ENCODE results near the gene CNIH4. TPM values are rescaled to one million over a fixed set of nuclear protein-coding genes. Genes with fewer than 3 reads are reported as not detected.
"Not testable (repeated sequence)": the region's sequence is repeated elsewhere in the genome, so short reads cannot be mapped to it uniquely, and the experiment has no call there.

The CNIH4 gene
- total RNA-seq, 2 experiments from 2014 or later = 58.8 to 64.5 TPM

- ChIA-PET POLR2A (no interaction called here), CTCF (interaction anchor here (1.0 kb wide), 1 partner anchor 70 kb away, joined by 5 read pairs; no protein-coding TSS in a partner anchor)
Measured at GRCh38 chr1:224387302-224387912, 30.7 kb downstream of the CNIH4 start.

DNA sequence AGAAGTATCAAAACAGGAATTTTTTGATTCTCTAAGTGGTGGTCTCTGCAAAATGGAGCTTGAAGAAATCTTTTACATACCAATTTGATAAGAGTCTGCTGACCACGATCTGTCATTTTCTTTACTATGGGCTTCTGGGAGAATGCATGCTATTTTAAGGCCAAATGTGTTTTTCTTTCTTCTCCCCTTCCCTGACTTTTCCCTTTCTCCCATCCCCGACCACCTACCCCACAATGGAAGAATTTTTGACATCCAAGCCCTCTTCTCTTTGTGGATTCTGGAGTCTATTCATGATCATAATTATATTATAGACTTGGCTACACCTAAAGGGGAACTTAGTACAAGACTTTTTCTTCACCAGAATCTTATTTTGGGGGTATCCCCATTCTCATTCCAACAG is 31.3 kb downstream of the CNIH4 start:
- ChIA-PET CTCF (interaction anchor here (1.0 kb wide), 1 partner anchor 70 kb away, joined by 5 read pairs; no protein-coding TSS in a partner anchor), POLR2A (no interaction called here)

DNA sequence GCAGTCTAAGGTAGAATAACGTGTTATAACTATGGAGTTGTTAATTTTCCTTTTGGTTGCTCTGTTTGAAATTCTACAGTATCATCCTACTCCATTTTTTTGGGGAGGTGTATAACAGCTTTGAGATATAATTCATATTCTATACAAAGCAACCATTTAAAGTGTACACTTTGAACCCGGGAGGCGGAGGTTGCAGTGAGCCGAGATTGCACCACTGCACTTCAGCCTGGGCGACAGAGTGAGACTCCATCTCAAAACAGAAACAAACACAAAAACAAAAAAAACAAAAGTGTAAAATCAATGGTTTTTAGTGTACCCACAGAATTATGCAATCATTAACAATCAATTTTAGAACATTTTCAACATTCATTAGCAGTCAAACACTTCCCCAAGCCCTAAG is 33.8 kb downstream of the CNIH4 start:
- POLR2A ChIA-PET = no interaction called here
- CTCF ChIA-PET = no interaction called here

GRCh38 chr1:224392411-224393249 is 36.0 kb downstream of the CNIH4 start:
- POLR2A ChIA-PET = no interaction called here

GRCh38 chr1:224393294-224393693 is 36.6 kb downstream of the CNIH4 start:
- ChIA-PET POLR2A (no interaction called here), CTCF (no interaction called here)

More at GRCh38 chr1:224392411-224393249, 36.0 kb downstream of the CNIH4 start:
- CTCF ChIA-PET = interaction anchor here (0.7 kb wide), 1 partner anchor 107 kb away, joined by 3 read pairs; no protein-coding TSS in a partner anchor

DNA sequence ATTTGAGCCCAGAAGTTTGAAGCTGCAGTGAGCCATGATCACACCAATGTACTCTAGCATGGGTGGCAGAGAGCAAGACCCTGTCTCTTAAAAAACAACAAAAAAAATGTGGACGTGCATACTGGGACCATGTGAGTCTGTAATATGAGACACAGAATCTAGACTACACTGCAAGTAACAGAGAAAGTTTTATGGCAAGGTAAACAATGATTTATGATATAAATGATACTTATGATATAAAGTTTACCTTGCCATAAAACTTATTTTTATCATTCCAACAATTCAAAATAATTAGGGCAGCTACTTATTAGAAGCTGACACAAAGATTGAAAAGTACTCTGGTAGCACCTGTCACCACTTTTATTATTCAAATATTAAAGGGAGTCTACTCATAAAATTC is 43.2 kb downstream of the CNIH4 start:
- POLR2A ChIA-PET = no interaction called here
- CTCF ChIA-PET = no interaction called here

GRCh38 chr1:224402472-224403036 is 45.9 kb downstream of the CNIH4 start:
- ChIA-PET CTCF (interaction anchor here (0.5 kb wide), 1 partner anchor 182 kb away, joined by 4 read pairs; no protein-coding TSS in a partner anchor), POLR2A (no interaction called here)

GRCh38 chr1:224404916-224405603 is 48.4 kb downstream of the CNIH4 start:
- CTCF ChIA-PET = no interaction called here

GRCh38 chr1:224405604-224405970 is 48.9 kb downstream of the CNIH4 start:
- ChIA-PET POLR2A (no interaction called here), CTCF (no interaction called here)

More at GRCh38 chr1:224404916-224405603, 48.4 kb downstream of the CNIH4 start:
- POLR2A ChIA-PET = no interaction called here

DNA sequence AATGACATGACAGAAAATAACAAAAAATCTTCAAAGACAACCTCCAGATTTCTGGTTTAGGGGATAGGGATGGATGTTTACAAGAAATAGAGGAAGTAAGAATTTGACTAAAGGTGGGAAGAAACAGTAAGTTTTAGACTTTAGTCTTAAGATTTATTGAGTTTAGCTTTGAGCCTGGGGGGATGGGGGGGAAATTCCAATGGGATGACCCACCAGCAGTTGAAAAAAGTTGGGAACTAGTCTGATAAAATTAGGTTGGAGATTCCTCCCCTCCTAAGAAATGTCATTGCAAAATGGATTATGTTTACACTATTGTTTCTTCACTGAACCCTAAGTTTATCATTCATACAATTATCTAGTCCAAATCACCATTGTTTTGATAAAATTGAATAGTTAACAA is 49.5 kb downstream of the CNIH4 start:
- POLR2A ChIA-PET = no interaction called here
- CTCF ChIA-PET = no interaction called here

DNA sequence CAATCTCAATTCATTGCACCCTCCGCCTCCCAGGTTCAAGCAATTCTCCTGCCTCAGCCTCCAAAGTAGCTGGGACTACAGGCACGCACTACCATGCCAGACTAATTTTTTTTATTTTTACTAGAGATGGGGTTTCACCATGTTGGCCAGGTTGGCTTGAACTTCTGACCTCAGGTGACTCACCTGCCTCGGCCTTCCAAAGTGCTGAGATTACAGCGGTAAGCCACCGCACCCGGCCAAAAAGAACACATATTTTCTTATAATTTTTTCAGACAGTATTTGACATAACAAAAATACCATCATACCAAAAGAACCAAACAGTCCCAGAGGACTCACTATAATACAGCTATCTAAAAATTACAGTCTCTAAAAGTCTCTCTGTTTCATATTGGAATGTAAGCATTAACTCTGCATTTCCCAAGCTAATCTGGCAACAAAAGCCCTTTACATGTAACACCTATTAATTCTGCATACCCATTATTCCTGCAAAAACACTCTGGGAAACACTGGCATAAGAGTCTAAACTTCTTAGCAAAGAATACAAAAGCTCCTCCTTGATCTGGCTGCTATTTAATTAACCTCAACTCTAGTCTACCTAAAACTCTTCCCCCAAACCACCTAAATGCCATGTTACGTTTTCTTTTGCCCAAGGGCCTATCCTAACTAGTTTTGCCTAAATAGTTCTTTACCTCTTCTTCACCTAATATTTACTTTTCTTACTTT is 51.1 kb downstream of the CNIH4 start:
- CTCF ChIA-PET = no interaction called here

GRCh38 chr1:224408294-224408590 is 51.6 kb downstream of the CNIH4 start:
- CTCF ChIA-PET = interaction anchor here (0.7 kb wide), 1 partner anchor 555 kb away, joined by 4 read pairs; no protein-coding TSS in a partner anchor

More for the DNA sequence above, 51.1 kb downstream of the CNIH4 start:
- POLR2A ChIA-PET = no interaction called here

DNA sequence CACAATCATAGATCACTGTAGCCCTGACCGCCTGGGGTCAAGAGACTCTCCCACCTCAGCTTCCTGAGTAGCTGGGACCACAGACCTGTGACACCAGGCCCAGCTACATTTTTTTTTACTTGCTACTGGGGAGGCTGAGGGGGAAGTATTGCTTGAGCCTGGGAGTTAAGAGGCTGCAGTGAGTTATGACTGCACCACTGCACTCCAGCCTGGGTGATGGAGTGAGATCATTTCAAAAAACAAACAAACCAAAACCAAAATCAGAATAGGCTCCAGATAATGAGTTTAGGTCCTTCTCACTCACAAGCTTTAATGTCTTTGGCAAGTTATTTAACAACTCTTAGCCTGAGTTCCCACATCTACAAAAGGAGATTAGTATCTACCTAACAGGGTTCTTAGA is 55.1 kb downstream of the CNIH4 start:
- ChIA-PET CTCF (no interaction called here), POLR2A (no interaction called here)

More at GRCh38 chr1:224408294-224408590, 51.6 kb downstream of the CNIH4 start:
- POLR2A ChIA-PET = no interaction called here

DNA sequence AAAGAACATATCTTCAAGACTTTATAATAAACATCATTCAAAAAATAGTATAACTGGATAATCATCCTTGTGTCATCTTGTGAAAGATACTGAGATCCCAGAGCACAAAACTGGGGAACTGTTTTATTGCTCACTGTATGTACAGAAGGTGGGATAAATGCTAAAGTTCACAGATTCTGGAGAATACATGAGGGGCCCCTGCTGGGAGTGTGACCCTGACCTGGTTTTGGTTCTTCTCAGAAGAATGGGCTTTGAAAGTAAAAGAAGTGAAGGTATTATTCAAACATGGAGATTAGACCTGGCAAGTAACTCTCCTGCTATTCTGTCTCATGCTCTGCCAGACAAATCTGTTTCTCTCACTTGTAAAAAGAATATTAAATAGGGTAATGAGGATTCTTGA is 63.4 kb downstream of the CNIH4 start:
- ChIA-PET POLR2A (no interaction called here), CTCF (no interaction called here)

GRCh38 chr1:224425279-224425884 is 68.7 kb downstream of the CNIH4 start:
- CTCF ChIA-PET = interaction anchor here (1.0 kb wide), 1 partner anchor 54 kb away, joined by 4 read pairs; no protein-coding TSS in a partner anchor
- POLR2A ChIA-PET = no interaction called here

DNA sequence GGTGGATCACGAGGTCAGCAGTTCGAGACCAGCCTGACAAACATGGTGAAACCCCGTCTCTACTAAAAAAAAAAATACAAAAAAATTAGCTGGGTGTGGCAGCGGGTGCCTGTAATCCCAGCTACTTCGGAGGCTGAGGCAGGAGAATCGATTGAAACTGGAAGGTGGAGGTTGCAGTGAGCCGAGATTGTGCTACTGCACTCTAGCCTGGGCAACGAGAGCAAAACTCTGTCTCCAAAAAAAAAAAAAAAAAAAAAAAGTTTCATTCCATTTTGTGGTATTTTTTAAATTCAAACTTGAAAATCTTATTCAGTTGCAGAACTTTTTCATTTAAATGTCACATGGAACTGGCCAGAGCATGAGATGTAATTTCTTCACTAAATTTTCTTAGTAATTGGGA is 70.2 kb downstream of the CNIH4 start:
- POLR2A ChIA-PET = interaction anchor here (0.6 kb wide), 1 partner anchor 11 kb away, joined by 3 read pairs; no protein-coding TSS in a partner anchor
- CTCF ChIA-PET = not testable (repeated sequence)

GRCh38 chr1:224427346-224427745 is 70.7 kb downstream of the CNIH4 start:
- ChIA-PET CTCF (no interaction called here), POLR2A (no interaction called here)

GRCh38 chr1:224428713-224429112 is 72.0 kb downstream of the CNIH4 start:
- CTCF ChIA-PET = not testable (repeated sequence)

More at GRCh38 chr1:224428713-224429112, 72.0 kb downstream of the CNIH4 start:
- POLR2A ChIA-PET = interaction anchor here (0.7 kb wide), 1 partner anchor 235 kb away, joined by 5 read pairs; no protein-coding TSS in a partner anchor

Measured in activated CD8-positive, alpha-beta memory T cell treated with anti-CD3 and anti-CD28 coated beads for 36 hours (primary cell).